ENCODE results near the gene IGLL5.

Gene IGLL5

DNA sequence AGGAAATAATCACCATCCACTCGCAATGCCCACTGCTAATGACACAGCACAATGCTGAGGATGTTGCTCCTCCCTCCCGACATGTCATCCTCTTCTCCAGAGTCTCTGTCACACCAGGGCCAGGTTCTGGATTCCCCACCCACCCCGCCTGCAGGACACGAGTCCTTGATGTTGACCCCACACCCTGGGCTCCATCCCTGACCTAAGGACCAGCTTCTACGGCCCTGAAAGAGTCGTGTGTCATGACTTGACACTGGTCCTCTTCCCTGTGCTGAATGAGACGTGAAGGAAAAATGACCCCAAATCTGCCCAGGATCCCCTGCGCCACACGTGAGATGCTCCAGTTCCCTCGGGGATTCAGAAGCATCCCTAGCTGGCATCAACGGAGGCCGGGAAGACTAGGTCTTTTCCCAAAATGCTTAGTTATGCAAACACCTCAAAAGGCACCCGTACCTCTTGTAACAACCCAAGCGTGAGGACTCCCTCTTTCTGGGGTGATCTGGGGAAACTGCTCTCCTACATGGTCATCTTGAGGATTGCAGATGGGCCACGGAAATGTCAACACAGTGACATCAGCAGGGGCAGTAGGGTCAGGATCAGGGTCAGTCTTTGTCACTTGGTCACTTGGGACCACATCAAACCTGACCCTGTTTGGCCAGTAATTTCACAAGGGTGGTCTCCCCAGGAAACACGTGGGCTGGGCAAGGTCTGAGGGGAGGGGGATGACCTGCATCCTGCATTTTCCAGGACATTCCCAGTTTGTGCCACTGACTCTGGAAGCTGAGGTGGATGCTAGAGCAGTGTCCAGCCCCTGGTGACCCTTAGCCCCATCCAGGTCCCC lies 42.0 kb downstream of the IGLL5 start:
- DNase-seq: no peak

DNA sequence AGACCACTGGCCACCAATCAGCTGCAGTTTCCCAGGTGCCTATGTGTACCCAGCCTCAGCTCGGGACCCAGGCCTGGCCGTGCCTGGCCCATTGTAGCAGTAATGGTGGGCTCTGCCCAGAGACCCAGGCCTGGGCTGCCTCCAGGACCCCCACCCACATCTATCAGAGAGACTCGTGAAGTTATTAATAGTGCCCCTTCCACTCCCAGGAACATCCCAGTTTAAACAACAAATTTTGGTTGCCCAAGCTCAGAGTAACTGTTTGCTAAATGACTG lies 42.5 kb downstream of the IGLL5 start:
- no peak for DNase-seq

DNA sequence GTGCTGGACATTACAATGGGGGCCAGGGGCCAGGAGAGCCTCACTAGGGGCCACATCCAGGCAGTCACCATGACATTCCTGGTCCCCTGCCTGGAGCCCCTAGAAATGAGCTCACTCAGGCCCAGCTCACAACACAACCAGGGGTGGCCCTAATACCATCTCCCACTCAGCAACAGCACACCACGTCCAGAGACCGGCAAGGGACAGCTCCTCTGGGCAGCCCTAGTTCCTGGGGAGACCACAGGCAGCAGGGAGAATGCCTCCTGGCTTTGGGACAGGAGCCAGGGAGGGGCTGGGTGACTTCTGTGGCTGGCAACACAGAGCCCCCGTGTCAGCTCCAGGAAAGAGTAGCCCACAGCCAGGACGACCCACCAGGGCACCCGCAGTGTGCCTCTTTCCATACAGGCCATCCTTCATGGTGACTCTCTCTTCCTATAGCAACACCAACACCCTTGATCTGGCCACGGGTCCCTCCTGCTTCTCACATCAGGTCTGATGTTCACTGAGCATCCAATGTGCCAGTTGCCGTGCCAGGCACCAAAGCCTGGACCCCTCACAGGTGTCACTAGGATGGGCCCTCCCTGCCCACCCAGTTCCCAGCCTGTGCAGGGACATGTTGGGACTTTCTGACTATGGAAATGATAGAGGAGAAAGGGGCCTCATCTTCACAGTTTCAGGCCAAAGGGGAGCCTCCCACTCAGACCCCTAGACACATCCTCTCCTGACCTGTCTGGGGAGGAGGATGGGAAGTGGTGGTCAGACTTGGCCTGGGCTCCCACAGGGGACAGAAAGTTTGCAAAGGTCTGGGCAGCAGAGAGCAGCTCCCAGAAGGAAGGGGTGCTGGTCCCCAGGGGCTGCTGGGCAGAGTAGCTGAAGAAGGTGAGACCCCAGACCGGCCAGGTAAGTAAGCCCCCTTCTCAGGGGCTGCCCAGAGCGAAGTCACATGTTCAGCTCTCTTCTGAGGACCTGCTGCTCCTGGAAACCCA lies 43.2 kb downstream of the IGLL5 start:
- DNase-seq: no peak

DNA sequence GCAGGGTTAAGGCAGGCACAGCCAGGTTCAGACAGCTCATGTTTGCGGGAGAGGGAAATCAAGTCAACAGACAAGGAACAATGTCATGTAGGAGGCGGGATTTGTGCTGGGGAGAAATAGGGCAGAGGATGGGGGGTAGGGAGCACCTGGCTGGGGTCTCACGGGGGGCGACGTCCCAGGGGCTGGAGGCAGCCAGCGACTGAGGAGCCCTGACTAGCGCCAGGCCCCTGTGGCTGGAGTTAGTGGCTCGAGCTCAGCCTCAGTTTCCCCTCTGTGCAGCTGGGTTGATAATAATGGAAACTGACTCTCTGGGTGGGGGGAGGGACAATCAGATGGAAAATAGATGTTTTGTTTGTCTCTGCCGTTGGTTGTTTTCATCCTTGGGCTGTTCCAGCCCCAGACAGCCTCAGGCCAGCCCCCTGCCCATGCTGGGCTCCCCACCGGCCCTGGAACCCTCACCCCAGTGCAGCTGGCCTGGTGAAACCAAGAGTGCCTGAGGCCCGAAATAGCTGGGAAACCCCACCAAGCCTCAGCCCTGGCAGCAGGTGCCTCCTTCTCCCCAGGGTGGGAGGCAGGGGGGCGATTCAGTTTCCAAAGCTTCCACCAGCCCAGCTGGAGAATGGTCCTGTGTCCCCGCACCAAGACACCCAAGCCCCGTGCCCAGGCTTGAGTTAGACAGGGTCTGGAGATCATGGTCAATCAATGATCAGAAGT lies 44.1 kb downstream of the IGLL5 start:
- no peak for DNase-seq

DNA sequence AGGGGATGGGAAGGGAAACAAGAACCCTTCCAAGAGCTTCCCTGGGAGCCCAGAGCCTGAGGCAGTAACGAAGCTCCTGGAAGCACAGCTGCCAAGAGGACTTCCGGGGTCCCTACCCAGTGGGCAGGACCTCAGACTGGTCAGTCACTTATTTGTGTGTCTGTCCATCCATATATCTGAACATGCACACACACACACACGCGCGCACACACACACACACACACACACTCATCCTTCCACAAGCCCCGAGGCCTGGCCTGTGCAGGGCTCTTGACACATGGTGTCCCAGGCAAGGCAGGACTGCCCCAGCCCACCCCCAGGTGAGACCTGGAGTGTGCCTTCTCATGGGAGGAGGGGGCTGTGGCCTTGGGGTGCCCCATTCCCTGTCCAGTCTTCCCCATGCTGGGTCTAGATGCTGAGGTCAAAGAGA lies 44.9 kb downstream of the IGLL5 start:
- no peak for DNase-seq

DNA sequence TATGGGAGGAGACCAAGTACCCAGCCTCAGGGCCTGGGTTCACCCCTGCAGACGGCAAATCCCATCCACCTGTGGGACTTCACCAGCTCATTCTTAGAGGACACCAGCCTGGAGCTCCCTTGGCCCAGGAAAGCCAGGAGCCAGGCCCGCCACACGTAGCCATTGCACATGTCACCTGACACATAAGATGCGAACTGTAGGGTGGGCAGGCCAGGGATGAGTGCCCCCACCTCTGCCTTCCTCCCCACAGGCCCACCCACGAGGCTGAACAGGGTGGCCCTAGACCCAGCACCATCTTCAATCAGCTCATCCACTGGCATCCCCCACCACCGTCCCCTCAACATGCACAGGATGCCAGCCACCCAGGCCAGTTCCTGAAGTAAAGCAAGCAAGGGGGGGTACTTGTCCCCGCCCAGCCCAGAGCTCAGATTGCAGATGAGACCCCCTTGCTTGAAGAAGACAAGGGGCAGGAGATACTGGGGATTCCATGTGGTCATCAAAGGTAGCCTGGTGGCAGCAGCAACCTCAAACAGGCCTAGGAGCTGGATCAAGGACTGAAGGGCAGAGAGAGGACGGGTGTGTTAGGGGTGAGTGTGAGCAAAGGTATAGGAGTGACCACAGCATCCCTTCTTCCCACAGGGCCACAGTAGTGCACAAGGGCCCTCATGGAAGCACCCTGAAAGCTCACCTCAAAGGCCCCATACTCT lies 45.6 kb downstream of the IGLL5 start:
- DNase-seq: no peak

DNA sequence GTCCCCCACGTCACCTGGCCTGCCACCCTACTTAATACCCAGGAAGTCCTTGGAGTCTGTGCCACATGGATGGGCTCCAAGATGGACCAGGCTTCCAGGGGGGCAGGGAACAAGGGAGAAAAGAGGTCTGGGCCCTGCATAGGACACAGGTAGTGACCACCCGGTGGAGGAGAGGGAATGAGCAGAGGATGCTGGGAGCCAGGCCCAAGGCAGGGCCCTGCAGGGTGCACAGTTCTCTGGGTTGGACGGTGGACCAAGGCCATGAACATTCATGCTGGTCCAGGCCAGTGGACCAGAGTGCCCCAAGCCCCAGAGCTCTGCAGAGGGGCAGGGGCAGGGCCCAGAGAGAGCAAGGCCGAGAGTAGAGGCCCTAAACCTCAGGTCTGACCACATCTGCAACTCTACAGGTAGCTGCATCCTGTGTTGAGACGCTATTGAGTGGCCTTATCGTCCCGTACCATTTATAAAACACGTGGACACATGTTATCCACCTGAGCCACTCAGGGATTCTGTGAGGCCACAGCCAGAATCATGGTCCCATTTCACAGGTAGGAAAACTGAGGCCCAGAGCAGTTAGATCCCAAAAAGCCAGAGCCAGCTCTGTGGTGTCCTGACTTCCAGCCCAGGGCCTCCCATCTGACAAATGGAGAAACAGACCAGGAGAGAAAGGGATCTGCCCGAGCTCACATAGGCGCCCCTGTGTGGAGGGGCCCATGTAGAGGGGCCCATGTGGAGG lies 46.4 kb downstream of the IGLL5 start:
- no peak for DNase-seq

DNA sequence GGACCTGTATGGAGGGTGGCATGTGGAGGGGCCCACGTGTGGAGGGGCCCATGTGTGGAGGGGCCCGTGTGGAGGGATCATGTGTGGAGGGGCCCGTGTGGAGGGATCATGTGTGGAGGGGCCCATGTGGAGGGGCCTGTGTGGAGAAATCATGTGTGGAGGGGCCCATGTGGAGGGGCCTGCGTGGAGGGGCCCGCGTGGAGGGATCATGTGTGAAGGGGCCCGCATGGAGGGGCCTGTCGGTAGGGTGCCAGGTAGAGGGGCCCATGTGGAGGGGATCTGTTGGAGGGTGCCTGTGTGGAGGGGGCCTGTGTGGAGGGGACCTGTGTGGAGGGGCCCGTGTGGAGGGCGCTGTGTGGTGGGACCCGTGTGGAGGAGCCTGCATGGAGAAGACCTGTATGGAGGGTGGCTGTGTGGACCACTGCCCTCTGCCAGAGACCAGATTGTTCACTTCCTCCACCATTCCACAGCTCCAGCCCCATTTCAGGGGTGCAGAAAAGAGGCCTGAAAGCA lies 47.0 kb downstream of the IGLL5 start:
- no peak for DNase-seq

DNA sequence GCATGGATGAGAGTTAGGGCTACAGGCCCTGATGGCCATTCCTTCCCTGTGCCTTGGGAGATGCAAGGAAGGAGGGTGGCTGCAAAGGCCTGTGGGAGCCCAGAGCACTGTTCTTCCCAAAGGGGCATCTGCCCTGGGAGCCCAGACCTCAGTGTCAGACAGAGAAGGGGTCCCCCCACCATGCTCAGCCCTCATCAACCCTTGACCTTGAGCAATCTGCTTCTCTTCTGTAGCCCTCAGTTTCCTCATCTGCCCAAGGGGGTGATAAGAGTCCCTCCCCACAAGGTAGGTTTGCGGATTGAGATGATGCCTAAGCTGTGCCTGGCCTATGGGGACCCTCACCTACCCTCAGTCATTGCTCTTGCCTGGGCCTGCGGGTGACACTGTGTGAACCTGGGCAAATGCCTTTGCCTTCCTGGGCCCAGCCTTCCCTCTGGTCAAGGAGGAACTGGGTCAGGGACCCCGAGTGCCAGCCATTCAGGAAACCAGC lies 47.5 kb downstream of the IGLL5 start:
- DNase-seq: no peak

DNA sequence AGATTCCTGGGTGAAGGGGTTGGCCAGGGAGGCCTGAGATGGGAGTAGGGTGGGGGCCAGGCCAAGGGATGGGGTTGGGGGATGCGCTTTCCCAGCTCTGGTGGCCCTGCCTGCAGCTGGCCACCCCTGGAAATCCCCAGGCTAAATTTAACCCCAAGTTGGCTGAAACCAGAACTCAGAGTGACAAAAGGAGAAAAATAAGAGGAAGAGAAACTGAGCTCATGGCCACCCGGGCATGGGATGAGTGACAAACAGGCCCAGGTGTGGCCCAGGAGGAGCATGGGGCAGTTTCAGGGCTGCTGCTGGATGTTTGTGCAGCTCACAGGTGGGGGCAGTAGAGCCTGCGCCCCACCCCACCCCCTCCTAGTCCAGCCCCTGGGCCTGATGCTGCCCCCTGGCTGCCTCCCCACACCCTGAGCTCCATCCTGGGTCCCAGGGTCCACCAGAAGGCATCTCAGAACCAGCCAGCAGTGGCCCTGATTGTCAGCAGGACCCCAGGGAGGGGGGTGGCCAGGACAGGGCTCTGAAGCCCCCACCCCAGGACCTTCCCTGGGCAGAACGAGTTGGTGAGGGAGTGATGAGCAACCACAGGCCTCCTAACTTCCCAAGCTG lies 48.0 kb downstream of the IGLL5 start:
- DNase-seq: no peak

DNA sequence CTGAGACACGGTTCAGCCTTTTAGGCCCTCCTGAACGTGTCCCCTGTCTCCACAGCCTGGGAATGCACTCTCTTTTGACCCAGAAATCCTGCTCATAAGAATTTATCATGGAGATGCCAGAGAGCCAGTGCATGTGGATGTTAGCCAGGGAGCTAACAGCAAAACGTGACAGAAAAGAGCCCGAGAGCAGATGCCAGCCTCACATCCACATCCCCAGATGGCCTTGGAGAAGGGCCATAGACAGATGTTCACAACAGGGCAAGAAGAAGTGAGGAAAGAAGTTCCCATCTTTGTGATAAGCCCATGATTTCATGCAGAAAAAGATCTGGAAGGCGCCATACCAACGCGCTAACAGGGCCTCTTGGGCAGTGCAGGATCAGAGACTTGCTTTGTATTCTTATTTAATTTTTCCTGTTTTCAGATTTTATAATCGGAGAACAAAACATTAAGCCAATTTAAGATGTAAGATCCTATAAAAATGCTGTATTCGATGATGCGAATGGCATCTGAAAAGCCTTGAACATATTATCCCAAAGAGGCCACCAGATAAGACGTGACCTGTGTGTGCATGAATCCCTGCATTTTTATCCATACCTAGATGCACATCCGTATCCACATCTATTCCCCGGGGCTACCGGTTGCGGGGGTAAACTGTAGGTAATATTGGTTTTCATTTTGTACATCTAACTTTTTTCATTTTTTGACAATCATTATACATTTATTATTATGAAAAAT lies 48.7 kb downstream of the IGLL5 start:
- DNase-seq: no peak

DNA sequence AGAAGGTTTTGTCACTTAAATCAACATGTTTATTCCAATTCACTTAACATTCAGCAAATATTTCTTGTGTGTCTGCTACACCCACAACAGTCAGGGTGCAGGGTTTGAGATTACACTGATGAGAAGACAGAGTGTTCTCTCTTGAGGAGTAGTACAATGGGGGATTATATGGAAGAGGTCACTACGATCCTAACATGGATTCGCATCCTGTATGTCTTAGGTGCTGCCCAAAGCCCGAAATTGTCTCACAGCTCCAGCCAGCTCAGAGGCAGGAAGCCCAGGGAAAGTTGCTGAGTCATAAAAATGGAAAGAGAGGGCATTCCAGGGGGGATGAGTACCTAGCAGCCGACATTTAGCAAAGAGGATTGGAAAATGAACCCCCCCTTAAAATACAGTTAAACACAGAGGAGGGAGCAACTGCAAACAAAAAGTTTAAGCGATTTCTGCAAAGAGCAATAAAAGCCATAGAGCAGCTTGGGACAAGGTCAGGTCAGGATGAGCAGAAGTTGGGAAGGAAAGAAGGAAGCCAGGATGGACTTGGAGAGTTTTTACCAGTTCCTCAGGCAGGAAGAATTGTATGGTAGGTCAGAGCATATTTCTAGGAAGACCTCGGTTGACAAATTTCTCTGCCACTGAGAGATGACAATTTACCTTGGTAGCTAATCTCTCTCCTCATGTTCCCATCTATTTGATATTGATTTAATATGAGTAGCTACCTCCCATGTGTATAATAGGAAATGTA lies 49.5 kb downstream of the IGLL5 start:
- DNase-seq: no peak

DNA sequence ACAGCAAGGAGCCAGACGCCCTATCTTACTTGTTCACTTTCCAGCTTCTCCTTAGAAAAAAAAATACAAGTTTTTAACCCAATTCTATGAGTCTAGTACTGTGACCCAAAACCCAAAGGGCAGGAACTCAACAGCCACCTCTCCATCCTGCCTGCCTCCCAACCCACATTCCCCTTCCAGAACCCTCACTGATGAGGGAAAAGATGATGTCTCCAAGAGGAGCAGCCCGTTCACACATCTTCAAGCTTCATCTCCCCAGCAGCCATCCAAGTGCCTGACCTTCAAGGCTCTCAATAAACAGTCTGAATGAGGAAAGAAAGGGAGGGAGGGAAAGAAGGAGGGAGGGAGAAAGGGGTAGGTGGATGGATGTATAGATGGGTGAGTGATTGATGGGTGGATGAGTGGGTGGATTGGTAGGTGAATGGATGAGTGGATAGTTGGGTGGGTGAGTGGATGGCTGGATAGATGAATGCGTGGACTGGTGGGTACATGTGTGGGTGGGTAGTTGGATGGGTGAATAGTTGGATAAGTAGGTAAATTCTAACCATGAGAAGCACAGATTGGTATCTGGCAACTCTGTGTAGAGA lies 50.4 kb downstream of the IGLL5 start:
- no peak for DNase-seq

DNA sequence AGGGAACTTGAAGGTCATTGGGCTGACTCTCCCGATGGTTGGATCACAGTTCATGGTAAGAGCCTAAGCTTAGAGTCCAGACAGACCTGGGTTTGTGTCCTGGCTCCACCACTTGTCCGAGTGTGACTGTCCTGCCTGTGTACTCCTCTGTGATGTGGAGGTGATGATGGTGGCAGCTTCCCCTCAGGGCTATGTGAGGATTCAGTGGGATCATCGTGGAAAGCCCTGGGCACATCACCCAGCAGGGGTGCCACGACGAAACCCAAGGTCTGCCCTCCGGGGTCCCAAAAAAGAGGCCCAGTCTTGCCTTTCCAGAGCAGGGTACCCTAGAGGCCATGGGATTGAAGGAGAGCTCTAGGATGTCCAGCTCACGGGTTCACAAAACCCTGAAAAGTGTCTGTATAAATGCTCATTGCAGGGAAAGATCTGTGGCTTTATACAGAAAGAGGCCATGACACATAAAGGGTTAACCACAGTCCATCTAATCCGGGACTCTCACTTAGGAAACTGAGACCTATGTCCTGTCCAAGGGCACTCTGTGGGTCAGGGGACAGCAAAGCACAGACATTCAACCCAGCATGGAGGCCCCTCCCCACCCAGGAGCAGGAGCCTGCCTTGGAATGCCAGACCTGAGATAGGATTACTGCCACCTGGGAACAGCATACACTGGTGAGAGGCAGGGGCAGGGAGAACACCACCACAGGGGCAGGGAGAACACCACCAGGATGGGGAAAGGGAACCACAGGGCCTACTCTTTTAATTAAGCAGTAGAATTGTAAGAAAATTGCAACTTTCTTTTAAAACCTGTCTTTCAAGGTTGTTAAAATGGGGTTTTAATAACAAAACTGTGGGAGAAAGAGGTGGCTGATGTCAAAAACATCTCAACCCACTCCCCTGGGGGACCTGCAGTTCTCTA lies 51.3 kb downstream of the IGLL5 start:
- DNase-seq: no peak

DNA sequence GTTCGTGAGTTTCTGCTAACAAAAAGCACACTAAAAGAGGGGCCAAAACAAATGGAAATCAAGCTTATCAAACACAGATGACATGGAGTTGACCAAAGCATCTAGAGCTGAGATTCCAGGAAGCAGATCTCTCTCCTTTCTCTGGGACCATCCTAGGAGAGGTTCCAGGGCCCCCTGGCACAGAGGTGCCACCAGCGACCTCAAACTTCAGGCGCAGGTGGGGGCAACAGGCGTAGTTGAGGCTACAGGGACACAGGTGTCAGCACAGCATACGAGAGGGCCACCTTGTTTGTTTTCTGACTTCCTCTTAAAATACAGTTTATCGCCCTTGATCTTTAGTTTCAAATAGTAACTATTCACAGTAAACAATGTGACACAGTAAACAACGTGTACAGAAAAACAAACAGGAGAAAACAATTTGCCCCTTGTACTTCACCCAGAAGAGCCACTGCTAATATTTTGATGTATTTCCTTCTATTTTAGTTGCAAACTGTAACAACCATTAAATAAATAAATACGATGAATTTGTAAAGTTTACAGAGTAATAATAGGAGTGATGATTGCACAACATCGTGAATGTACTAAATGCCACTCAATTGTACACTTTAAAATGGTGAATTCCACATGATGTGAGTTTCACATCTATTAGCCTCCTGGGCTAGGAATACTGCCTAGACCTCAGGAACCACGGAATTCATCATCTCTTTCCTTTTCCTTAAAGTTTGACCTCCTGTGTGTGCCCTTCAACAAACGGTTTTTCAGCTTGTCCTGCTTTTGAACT lies 52.2 kb downstream of the IGLL5 start:
- no peak for DNase-seq

DNA sequence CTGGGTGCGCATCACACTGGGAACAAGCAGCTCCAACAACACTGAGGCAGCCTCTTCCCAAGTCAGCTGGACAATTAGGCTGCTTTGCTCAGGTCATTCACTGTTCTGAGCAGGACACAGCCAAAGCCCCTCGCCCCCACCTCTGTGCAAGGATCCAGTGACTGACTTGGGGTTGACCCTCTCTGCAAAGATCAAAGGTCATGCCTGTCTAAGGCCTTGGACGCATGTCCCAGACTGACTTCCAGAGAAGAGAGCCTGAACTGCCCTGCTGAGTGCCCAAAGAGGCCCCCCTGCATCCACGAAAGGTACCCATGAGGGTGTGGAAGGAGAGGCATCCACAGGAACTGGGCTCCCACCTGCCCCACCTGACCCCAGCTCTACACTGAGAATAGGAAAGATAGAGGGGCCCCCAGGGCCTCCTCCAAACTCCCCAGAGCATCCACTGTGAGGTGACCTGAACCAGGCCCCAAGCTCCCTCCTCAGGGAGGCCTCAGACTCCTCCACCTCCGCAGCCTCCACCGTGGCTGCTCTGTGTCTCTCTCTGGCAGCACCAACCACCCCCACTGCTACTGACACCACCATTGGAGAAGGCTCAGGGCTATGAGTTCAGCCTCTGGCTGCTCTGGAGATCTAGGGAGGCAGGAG lies 53.5 kb downstream of the IGLL5 start:
- DNase-seq: no peak

Measured in NCI-H187 treated with DMSO at 0.1 percent for 48 hours (cell line).